T-helper 9 cell (primary cell): Measurements from ENCODE around the gene MBNL1.

Source experiments
- DNase-seq: peaks from one replicate; pipeline ENCODE4 v3.0.0-alpha.2; 2020

The MBNL1 gene

GRCh38 chr3:152253514-152253913 is 15.2 kb upstream of the MBNL1 start:
- no peak for DNase-seq

- no peak for DNase-seq
Measured at GRCh38 chr3:152254041-152254440, 14.7 kb upstream of the MBNL1 start.

DNA sequence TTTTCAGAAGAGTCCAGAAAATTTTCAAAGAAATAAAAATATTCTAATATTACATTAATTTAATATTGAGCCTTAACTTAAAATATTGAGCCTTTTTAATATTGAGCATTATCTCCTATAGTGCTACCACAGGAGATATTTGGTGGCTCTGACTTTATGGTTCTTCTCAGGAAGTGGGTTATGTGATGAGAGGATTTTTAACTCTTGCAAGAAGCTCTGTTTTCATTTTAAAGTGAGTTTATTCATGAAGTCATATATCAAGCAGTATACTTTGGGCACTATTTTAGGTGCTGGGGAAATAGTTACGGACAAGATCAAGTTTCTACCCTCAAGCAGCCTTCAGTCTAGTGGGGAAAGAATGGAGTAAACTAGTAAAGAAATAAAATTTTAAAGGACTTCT is 13.4 kb upstream of the MBNL1 start:
- no peak for DNase-seq

- DNase-seq, result no peak
Measured at GRCh38 chr3:152256851-152257562, 11.7 kb upstream of the MBNL1 start.

DNA sequence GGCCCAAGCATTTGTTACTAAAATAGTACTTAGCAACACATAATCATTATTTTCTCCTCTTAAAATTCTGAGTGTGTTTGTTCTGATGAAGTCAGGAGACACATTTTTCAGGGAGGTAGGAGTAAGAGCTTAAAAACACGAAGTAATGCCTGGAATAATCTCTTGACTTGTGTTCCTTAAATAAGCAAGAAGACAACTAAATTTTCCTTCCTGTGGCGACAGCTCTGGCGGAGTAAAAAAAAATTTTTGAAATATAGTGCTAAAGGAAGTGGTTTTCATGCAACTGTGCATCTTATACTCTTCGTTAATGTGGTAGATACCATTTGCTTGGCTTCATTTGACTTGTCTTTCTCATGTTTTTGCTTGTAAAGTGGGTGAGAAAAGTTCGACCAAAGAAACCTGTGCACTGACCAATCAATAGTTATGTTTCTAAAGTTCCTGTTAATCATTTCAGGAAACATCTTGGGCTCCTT is 11.1 kb upstream of the MBNL1 start:
- no peak for DNase-seq

DNA sequence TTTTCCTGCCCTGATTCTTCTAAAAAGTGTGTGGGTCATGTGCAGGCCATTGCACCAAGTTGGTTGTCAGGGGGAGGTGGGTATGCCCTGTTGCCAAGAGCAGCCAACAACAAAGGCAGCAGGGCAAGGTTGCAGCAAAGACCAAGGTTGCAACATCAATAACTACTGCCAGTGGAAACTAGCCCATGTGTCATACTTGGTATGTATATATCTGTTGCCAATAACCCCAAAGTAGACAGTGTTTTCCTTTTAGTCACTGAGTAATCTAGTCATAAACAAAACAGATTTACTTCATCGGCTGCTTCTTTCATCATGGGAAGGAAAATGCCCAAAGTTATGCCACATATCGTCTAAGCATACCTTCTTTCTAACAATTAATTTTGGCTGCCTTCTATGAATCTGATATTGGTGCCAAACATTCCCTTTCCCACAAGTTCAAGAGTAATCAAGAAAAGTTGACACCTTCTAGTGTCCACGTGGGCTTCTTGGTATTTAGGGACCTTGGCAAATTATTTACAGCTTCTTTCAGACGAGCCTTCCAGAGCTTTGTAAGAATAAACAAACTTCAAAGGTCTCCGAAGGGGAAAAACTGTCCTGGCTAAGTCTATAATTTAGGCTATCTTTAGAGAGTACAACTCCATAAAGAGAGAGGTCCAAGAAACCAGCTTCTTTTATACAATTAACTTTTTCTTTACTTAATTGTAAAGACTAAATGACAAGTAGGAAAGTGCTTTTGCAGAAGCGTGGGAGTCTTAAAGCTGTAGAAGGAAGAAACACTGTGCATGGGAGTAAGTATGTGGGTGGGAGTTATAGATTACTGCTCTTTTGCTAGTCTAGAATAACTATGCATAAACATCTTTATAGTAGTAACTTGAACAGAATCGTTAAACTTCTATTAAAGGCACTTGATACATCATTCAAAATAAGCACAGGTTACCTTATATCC is 10.0 kb upstream of the MBNL1 start:
- DNase-seq, result peak; percentile 53

GRCh38 chr3:152259468-152259867 is 9.3 kb upstream of the MBNL1 start:
- no peak for DNase-seq

GRCh38 chr3:152260026-152260425 is 8.7 kb upstream of the MBNL1 start:
- DNase-seq, result no peak

GRCh38 chr3:152260529-152260928 is 8.2 kb upstream of the MBNL1 start:
- no peak for DNase-seq

- DNase-seq, result no peak
Measured at GRCh38 chr3:152261329-152261728, 7.4 kb upstream of the MBNL1 start.

DNA sequence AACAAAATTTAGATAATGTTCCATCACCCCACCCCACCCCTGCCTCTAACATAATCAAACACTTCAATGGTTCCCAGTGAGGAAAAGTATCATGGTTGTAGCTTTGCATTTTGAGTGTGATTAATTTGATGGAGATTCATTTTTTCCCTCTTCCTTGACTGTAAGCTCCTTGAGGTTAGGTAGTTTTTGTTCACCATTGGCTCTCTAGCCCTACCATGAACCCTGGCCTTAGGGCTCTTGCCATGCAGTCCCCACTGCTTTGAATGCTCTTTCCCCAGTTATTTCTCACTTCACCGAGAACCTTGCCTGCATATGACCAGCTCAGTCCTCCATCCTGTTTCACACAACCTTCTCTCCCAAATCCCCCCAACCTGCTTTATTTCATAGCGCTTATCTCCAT is 5.0 kb upstream of the MBNL1 start:
- DNase-seq, result no peak

DNA sequence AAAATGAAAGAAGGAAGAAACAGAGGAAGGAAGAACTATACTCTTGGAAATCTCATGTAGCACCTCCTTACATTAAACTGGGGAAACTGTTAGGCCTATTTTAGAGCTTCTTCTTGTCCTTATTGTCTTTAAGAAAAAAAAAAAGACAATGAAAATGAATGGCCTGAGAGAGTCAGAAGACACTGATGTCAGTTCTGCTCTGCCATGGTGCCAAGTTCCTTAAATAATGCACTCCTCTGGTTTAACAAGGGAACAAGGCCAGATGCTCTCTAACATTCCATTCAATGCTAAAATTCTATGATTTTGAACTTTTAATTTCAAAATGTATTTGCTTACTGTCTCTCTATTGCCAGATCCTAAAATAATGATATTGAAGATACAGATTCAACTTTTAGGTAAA is 4.4 kb upstream of the MBNL1 start:
- no peak for DNase-seq

DNA sequence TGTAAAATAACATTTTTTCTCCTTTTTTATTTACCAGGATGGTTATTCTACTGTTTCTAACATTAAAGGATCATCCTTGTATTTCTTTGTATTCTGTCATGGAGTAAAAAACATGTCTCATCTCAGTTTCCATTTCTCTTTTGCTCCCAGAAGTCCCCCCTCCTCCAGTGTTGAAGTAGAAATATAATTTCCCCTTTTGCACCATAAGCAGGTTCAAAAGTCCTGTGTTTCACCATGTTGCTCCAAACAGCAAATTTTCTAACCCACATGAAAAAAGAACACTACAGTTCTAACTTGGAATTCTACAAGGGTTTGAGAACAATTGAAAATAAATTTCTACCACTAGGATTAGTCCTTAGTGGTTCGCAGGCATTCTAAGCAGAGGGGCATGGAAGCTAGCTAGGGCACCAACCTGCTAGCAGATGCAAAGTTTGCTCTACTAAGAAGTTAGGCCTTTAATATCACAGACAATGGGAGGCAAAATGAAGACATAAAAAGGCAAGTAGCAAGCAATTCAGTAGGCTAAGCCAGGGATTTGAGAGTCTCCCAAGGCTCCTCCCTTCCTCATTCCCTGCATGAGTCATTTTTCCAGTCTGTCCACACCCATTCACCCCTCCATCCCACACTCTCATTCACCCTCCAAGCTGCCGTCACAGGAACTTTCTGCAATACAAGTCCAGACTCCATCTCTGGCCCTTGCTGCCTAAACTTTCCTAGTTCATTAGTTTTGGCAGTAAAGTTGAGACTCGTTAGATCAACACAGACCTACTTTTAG is 2.3 kb upstream of the MBNL1 start:
- no peak for DNase-seq

DNA sequence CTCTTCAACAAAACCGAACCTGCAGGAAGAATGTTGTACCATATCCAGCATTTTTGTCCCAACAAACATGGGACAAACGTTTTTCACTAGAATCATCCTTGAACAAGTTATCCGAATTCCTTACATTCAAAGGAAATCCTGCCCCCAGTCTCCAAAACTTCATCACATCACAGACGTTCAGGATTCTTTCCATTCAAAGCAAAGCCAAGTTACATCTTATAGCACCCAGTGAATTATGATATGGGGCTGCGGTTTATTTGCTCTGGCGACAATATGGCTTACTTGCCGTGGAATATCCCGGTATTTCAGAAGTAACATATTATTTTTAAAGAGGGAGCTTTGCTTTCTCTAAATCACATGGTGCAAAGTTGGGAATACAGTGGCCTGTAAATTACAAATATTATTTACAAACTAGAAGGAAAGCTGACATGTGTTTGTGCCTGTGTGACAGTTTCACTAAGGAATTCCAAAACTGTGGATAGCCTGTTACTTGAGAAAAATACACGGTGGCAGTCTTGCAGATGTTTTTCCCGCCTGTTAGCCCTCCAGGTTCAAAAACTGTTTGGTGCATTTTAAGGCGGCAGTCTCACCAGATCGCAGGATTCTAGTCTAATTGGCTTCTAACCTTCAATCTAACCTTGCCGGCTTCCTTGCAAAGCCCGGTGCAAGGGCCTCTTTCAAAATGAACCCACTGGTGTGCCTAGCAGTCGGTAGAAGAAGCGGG is 736 bp upstream of the MBNL1 start:
- DNase-seq, result no peak

DNA sequence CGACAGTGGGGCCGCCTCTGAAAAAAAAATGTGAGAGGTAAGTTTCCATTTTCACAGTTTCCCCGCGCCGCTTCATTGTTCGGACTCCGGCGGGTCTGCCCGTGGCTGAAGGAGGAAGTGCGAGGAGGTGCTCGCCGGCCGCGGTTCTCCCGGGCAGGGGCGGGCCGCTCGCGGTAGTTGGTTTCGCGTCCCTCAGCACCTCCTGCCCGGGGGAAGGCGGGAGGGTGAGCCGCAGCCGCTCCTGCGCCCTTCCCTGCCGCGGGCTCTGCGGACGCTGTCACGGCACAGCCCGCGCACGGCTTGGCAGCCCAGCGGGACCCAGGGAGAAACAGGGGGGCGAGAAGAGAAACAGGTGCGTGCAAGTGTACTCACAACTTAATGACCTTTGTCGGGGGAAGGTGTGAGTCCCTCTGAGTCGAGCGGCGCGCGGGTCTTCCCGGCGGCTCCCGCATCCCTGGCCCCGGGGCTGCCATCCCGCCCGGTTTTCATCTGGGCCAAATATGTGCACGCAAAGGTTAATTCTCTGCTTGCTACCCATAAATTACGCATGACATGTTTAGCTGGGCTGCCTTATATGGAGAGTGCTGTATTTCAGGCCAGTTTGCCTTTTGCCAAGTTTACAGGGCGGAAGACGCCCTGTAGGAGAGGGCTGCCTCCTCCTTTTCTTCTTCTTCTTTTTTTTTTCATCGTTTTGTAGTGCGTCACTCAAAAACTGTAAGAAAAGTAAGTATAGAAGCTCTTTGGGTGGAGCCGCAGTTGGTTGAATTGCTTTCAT is 514 bp downstream of the MBNL1 start:
- peak; percentile 31 for DNase-seq

DNA sequence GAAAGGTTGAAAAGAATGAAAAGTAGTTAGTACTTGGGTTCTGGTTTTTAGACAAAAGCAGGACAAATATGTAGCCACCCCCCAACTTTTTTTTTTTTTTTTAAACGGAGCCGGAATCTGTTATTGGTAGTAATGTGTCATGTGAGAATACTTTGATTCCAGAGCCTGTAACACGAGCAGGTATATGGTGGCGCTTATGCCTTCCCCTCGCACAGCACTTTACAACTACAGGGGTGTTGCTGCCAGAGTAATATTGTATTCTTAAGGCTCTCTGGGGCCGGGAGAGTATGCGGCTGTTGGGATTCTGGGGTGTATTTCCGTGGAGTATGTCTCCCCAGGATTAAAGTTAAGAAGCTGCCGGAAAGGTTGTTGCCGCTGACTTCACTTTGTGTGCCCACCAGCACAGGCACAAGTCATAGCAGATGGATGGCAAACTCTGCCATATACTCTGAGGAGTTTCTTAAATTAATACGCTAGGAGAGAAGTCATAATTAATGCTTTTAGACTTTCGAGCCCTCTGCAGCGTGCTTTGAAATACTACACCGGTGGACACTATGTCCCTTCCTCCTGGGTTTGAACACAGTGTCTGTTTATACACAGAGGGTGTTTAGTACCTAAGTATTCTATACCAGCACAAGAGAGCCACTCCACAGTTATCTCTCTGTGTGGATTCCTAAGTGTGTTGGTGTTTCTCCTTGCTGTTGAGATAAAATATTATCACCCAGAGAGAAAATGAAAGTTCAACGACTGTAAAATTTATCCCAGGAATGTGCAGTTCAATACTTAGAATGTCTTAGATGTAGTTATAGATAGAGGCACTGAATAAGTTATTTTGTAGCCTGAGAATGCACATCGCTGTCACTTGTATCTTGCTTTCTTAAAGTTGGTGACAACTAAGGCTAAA is 1.4 kb downstream of the MBNL1 start:
- DNase-seq, result peak; percentile 27

DNA sequence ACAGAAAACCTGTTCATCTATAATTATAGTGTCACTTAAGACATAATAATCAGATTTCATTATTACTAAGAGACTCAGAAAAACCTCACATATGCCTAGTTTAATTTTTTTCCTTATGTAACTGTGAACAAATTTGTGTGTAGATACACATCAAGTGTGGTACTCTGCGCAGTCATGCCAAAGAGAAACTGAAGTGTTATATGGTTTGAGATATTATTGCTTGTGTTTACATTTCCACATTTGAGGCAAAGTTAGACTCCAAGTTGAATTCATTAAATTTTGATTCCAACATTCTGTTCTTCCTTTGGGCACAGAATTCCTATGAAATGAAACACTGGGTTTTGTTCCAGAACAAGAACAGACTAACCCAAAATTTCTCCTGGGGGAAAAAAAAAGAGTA is 2.2 kb downstream of the MBNL1 start:
- DNase-seq, result no peak

- no peak for DNase-seq
Measured at GRCh38 chr3:152271501-152272236, 2.9 kb downstream of the MBNL1 start.

GRCh38 chr3:152272771-152273242 is 4.1 kb downstream of the MBNL1 start:
- DNase-seq, result no peak

GRCh38 chr3:152276681-152277080 is 8.0 kb downstream of the MBNL1 start:
- no peak for DNase-seq
